Measurements from ENCODE around the gene MEIOSIN. TPM values are rescaled to one million over a fixed set of nuclear protein-coding genes. Genes with fewer than 3 reads are reported as not detected.
"Not testable (repeated sequence)": the region's sequence is repeated elsewhere in the genome, so short reads cannot be mapped to it uniquely, and the experiment has no call there.

The MEIOSIN gene
- polyA plus RNA-seq, 1 donor from 2014 or later, result not detected

DNA sequence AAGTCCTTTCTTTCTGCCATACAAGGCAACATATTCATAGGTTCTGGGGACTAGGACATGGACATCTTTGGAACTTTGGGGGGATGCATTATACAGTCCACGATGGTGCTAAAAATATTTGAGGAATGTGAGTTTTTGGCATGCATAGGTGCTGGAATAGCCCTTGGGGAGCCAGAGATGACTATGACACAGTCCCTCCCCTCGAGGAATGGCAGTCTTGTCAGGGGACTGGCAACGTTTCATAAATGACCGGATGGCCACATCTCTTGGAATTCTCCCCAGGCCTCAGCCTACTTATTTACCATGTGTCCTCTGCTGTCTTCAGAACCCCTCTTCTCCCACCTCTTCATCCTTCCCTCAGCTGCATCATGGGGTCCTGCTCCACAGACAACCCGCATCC, 13.6 kb downstream of the MEIOSIN start:
- no peak overlapping the region for H3K4me3 Mint-ChIP-seq
- peaks cover 1% of the 10 kb centered on the region for H3K36me3 Mint-ChIP-seq
- H3K27me3 Mint-ChIP-seq, result peaks cover 11% of the 10 kb centered on the region
- no peaks in the 10 kb centered on the region for H3K9me3 Mint-ChIP-seq
- H3K4me1 Mint-ChIP-seq, result peaks cover 0 to 2% (median 0%) of the 10 kb centered on the region in 3 donors
- H3K27ac Mint-ChIP-seq, result no peak overlapping the region

DNA sequence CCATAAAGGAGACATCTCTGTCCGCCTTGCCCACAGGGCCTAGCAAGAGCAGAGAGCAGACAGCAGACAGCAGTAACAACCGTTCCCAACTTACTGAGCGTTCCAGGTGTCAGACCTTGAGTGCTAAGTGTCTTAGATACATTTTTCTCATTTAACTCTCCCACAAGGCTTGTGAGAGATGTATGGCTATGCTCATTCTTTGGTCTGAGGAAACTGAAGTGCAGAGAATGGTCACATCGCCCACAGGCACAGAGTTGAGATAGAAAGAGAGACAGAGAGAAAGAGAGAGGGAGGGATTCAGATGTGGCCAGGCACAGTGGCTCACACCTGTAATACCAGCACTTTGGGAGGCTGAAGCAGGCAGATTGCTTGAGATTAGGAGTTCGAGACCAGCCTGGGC, 14.3 kb downstream of the MEIOSIN start:
- Mint-ChIP-seq H3K36me3 (peaks cover 1% of the 10 kb centered on the region), H3K4me3 (peak overlapping the region in 1 of 4 donors; percentile 75), H3K27ac (no peak overlapping the region), H3K27me3 (peaks cover 11% of the 10 kb centered on the region), H3K9me3 (no peaks in the 10 kb centered on the region), H3K4me1 (peaks cover 0 to 2% (median 0%) of the 10 kb centered on the region in 3 donors)

GRCh38 chr19:45751483-45751882, 18.2 kb downstream of the MEIOSIN start:
- not testable (repeated sequence) for H3K4me3 Mint-ChIP-seq, H3K4me1 Mint-ChIP-seq, H3K9me3 Mint-ChIP-seq, H3K27ac Mint-ChIP-seq, H3K36me3 Mint-ChIP-seq, H3K27me3 Mint-ChIP-seq

DNA sequence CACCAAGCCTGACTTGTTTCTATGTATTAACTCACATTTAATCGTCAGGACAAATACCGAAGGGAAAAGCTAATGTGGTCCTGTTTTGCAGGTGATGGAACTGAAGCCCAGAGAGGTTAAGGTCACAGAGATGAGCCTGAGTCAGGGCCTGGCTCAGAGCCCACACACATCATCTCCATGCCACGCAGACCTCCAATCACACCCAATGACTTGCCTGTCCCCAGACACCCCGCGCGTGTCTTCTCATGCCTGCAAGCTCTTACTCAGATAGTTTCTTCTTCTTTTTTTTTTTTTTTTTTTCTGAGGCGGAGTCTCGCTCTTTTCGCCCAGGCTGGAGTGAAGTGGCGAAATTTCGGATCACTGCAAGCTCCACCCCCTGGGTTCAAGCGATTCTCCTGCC, 19.4 kb downstream of the MEIOSIN start:
- no peaks in the 10 kb centered on the region for H3K9me3 Mint-ChIP-seq
- H3K27ac Mint-ChIP-seq, result no peak overlapping the region
- H3K4me3 Mint-ChIP-seq, result no peak overlapping the region
- H3K36me3 Mint-ChIP-seq, result peaks cover 1% of the 10 kb centered on the region
- no peaks in the 10 kb centered on the region for H3K4me1 Mint-ChIP-seq
- H3K27me3 Mint-ChIP-seq, result peaks cover 2% of the 10 kb centered on the region

DNA sequence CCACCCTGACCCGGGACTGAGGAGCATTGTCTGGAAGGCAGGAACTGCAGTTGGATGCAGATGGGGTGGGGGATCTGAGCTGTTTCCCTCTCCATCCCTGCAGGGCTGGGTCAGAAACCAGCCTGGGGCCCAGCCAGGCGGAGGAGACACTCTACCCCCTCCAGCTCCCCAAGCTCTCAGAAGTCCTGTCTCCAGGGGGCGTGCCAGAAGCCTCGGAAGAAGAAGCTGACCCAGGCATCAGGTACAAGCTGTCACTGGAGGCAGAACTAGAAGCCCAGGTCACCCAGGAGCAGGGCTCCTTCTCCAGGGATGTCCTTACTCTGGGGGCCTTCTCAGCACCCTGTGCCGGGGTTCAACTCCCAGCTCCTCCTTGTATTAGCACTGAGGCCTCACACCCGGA, 20.3 kb downstream of the MEIOSIN start:
- Mint-ChIP-seq H3K36me3 (peaks cover 1% of the 10 kb centered on the region), H3K4me1 (no peaks in the 10 kb centered on the region), H3K9me3 (no peaks in the 10 kb centered on the region), H3K27ac (no peak overlapping the region), H3K4me3 (no peak overlapping the region), H3K27me3 (peaks cover 2% of the 10 kb centered on the region)

GRCh38 chr19:45754323-45754722, 21.1 kb downstream of the MEIOSIN start:
- no peak overlapping the region for H3K4me3 Mint-ChIP-seq
- H3K27ac Mint-ChIP-seq, result no peak overlapping the region
- H3K36me3 Mint-ChIP-seq, result peaks cover 1% of the 10 kb centered on the region
- H3K4me1 Mint-ChIP-seq, result no peaks in the 10 kb centered on the region
- H3K9me3 Mint-ChIP-seq, result no peaks in the 10 kb centered on the region
- H3K27me3 Mint-ChIP-seq, result no peaks in the 10 kb centered on the region

DNA sequence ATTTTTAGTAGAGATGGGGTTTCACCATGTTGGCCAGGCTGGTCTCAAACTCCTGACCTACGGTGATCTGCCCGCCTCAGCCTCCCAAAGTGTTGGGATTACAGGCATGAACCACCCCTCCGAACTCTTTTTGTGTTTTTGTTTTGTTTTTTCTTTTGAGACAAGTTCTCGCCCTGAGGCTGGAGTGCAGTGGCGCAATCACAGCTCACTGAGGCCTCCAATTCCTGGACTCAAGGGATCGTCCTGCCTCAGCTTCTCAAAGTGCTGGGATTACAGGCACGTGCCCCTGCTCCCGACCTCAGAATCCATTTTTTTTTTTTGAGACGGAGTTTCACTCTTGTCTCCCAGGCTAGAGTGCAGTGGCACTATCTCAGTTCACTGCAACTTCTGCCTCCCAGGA, 24.5 kb downstream of the MEIOSIN start:
- Mint-ChIP-seq H3K27me3 (peaks cover 6% of the 10 kb centered on the region), H3K9me3 (no peaks in the 10 kb centered on the region), H3K4me3 (no peak overlapping the region), H3K4me1 (no peaks in the 10 kb centered on the region), H3K27ac (no peak overlapping the region), H3K36me3 (peaks cover 1% of the 10 kb centered on the region)

DNA sequence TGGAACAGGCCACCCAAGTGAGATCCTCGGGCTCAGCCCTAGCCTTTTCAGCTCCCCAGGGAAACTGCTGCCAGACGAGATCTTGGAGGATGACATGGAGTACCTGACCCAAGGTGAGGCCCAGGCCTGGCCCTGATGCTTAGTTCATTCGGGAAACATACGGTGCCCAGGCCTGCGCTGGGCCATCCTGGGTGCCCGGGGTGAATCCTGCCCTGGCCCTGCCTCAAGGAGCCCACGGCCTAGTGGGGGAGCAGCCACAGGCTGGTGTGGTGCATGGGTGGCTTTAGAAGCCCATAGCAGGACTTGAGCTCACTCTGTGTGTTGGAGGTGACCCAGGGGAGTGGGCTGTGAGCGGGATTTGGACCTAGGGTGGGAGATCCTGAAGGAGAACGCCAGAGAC, 25.7 kb downstream of the MEIOSIN start:
- peaks cover 1% of the 10 kb centered on the region for H3K36me3 Mint-ChIP-seq
- H3K27me3 Mint-ChIP-seq, result peaks cover 6% of the 10 kb centered on the region
- no peak overlapping the region for H3K27ac Mint-ChIP-seq
- H3K4me1 Mint-ChIP-seq, result no peaks in the 10 kb centered on the region
- no peak overlapping the region for H3K4me3 Mint-ChIP-seq
- H3K9me3 Mint-ChIP-seq, result no peaks in the 10 kb centered on the region

GRCh38 chr19:45761714-45762113, 28.5 kb downstream of the MEIOSIN start:
- H3K4me1 Mint-ChIP-seq, result no peaks in the 10 kb centered on the region
- H3K27me3 Mint-ChIP-seq, result peaks cover 9% of the 10 kb centered on the region
- no peaks in the 10 kb centered on the region for H3K36me3 Mint-ChIP-seq
- H3K27ac Mint-ChIP-seq, result no peak overlapping the region
- H3K9me3 Mint-ChIP-seq, result no peaks in the 10 kb centered on the region
- no peak overlapping the region for H3K4me3 Mint-ChIP-seq

GRCh38 chr19:45762870-45763631, 29.8 kb downstream of the MEIOSIN start:
- Mint-ChIP-seq H3K4me1 (no peaks in the 10 kb centered on the region), H3K27ac (peak overlapping the region in 1 of 3 donors; percentile 45), H3K36me3 (no peaks in the 10 kb centered on the region), H3K4me3 (no peak overlapping the region), H3K9me3 (no peaks in the 10 kb centered on the region), H3K27me3 (peaks cover 14% of the 10 kb centered on the region)

GRCh38 chr19:45763691-45764294, 30.6 kb downstream of the MEIOSIN start:
- H3K27ac Mint-ChIP-seq, result peak overlapping the region in 1 of 3 donors; percentile 45
- no peaks in the 10 kb centered on the region for H3K36me3 Mint-ChIP-seq
- no peak overlapping the region for H3K4me3 Mint-ChIP-seq
- H3K4me1 Mint-ChIP-seq, result no peaks in the 10 kb centered on the region
- peaks cover 14% of the 10 kb centered on the region for H3K27me3 Mint-ChIP-seq
- H3K9me3 Mint-ChIP-seq, result no peaks in the 10 kb centered on the region

GRCh38 chr19:45764475-45764874, 31.2 kb downstream of the MEIOSIN start:
- Mint-ChIP-seq H3K36me3 (no peaks in the 10 kb centered on the region), H3K27me3 (peaks cover 14% of the 10 kb centered on the region), H3K4me1 (peaks cover 0 to 1% (median 0%) of the 10 kb centered on the region in 3 donors), H3K27ac (peak overlapping the region in 1 of 3 donors; percentile 62), H3K9me3 (no peaks in the 10 kb centered on the region), H3K4me3 (peak overlapping the region in 1 of 4 donors; percentile 67)

- peak overlapping the region in 1 of 3 donors; percentile 62 for H3K27ac Mint-ChIP-seq
- no peaks in the 10 kb centered on the region for H3K9me3 Mint-ChIP-seq
- no peaks in the 10 kb centered on the region for H3K36me3 Mint-ChIP-seq
- H3K4me3 Mint-ChIP-seq, result peak overlapping the region in 1 of 4 donors; percentile 67
- H3K4me1 Mint-ChIP-seq, result peaks cover 0 to 5% (median 0%) of the 10 kb centered on the region in 3 donors
- peaks cover 14% of the 10 kb centered on the region for H3K27me3 Mint-ChIP-seq
Observed at GRCh38 chr19:45764945-45765701, 31.9 kb downstream of the MEIOSIN start.

DNA sequence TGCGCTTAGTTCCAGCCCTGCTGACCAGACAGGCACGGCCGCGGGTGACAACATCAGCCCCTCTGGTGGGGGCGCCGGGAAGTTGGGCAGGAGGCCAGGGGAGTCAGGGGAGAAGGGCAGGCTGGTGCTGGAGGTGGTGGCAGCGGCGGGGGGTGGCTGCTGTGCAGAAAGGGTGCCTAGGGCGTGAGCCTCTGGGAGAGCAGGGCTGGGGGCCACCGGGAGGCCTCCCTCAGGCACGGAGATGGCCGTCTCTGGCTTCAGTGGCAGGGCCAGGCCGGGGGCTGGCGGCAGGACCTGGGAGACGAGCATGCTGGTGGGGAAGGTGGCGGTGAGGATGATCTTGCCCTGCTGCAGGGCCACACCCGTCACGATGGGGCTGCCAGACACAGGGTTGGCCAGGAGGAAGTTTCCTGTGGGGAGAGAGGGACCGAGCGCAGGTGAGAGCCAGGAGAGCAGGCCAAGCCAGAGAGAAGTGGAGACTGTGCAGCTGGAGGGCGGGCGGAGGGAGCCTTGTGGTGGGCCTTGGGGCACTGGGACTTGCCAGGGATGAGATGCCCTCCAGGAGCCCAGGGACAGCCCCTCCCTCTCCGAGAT, 32.6 kb downstream of the MEIOSIN start:
- peak overlapping the region in 1 of 4 donors; percentile 21 for H3K4me3 Mint-ChIP-seq
- H3K27ac Mint-ChIP-seq, result no peak overlapping the region
- peaks cover 1 to 5% (median 2%) of the 10 kb centered on the region in 3 donors for H3K4me1 Mint-ChIP-seq
- H3K9me3 Mint-ChIP-seq, result no peaks in the 10 kb centered on the region
- H3K27me3 Mint-ChIP-seq, result peaks cover 10% of the 10 kb centered on the region
- no peaks in the 10 kb centered on the region for H3K36me3 Mint-ChIP-seq

- H3K27ac Mint-ChIP-seq, result no peak overlapping the region
- no peaks in the 10 kb centered on the region for H3K36me3 Mint-ChIP-seq
- no peaks in the 10 kb centered on the region for H3K9me3 Mint-ChIP-seq
- H3K27me3 Mint-ChIP-seq, result peaks cover 9% of the 10 kb centered on the region
- H3K4me1 Mint-ChIP-seq, result peaks cover 4 to 5% (median 5%) of the 10 kb centered on the region in 3 donors
- H3K4me3 Mint-ChIP-seq, result no peak overlapping the region
Observed at GRCh38 chr19:45766296-45766868, 33.1 kb downstream of the MEIOSIN start.
